Peyer's patch (tissue), 4 donors: ENCODE data around the gene NPRL2. TPM values are rescaled to one million over a fixed set of nuclear protein-coding genes. Genes with fewer than 3 reads are reported as not detected.
A peak's percentile ranks its signal among the peaks of the same experiment; 100 is the strongest.

ENCODE experiments used
- DNase-seq, 3 donors: peaks; one replicate each; pipeline ENCODE4 v3.0.0-alpha.2; 2017 to 2019
- H3K27ac ChIP-seq, 4 donors: fragments of 200-600 bp; sonication (generic); one replicate each; pipeline ENCODE4 v1.5.1; 2016 to 2019
- H3K27me3 ChIP-seq, 2 donors: fragments of 200-600 bp; sonication (generic); one replicate each; pipeline ENCODE4 v1.5.1; 2019
- H3K36me3 ChIP-seq, 3 donors: fragments of 200-600 bp; sonication (generic); one replicate each; pipeline ENCODE4 v1.5.1; 2016 to 2019
- H3K4me1 ChIP-seq, 4 donors: fragments of 200-600 bp; sonication (generic); one replicate each; pipeline ENCODE4 v1.5.1; 2016 to 2019
- H3K4me3 ChIP-seq, 4 donors: fragments of 200-600 bp; sonication (generic); 1 replicate in 3 of 4; 2 replicates in 1 of 4; pipeline ENCODE4 v1.5.1; 2016 to 2019; ENCODE audit warnings: mild to moderate bottlenecking in 1 of 4
- H3K9me3 ChIP-seq, 4 donors: fragments of 200-600 bp; sonication (generic); one replicate each; pipeline ENCODE4 v1.5.1; 2016 to 2019; ENCODE audit warnings: mild to moderate bottlenecking in 1 of 4
- CTCF ChIP-seq, 6 experiments: fragments of 450-650 bp in 4 of 6; fragments of 200-600 bp in 2 of 6; sonication (generic) in 1 of 6; IDR thresholded peaks; one replicate each; pipeline ENCODE4 v1.5.1; 2017 to 2019; ENCODE audit warnings: antibody characterized with exemption in 6 of 6, mild to moderate bottlenecking in 3 of 6, moderate library complexity in 1 of 6
- POLR2A ChIP-seq, 2 donors: fragments of 450-650 bp; IDR thresholded peaks; one replicate each; pipeline ENCODE4 v1.5.1; 2017; ENCODE audit warnings: antibody characterized with exemption in 2 of 2, mild to moderate bottlenecking in 2 of 2, moderate library complexity in 2 of 2
- total RNA-seq, 4 donors: library from RNA; depleted of rRNA; stranded (reverse); fragments of >200 nt; gene quantifications; one replicate each; pipeline ENCODE4 v1.1.0, GENCODE V29; 2016

Gene NPRL2
- total RNA-seq, 4 donors from 2014 or later, result 19.1 to 45.4 (median 28.3) TPM

- H3K4me1 ChIP-seq, result peaks cover 3 to 42% (median 7%) of the 10 kb centered on the region in 4 donors
These were observed 51.5 kb downstream of the NPRL2 start, which contains the start of the genes HYAL3 and NAA80 for GRCh38 chr3:50298836-50299637. TSS of gene HYAL3 (minus strand) at chr3:50299405. CDS start at chr3:50295602, 3,803 bp downstream. TSS of gene NAA80 (minus strand) at chr3:50299405. CDS start at chr3:50297463, 1,942 bp downstream.

GRCh38 chr3:50297896-50298725 is 52.5 kb downstream of the NPRL2 start:
- no peaks in the 10 kb centered on the region for H3K27me3 ChIP-seq
- DNase-seq, result peak in 1 of 3 donors; percentile 57
- H3K36me3 ChIP-seq, result peaks cover 0 to 3% (median 0%) of the 10 kb centered on the region in 3 donors
- H3K4me3 ChIP-seq, result peak overlapping the region; percentile 64 to 73 (median 66)
- H3K9me3 ChIP-seq, result no peaks in the 10 kb centered on the region
- H3K27ac ChIP-seq, result peak overlapping the region; percentile 89 to 93 (median 92)
- H3K4me1 ChIP-seq, result peaks cover 3 to 39% (median 7%) of the 10 kb centered on the region in 4 donors
- TF ChIP-seq POLR2A (IDR thresholded peaks at IDR 0.05), result no peak
- no peak for TF ChIP-seq CTCF (IDR thresholded peaks at IDR 0.05)

More at GRCh38 chr3:50298836-50299637, 51.5 kb downstream of the NPRL2 start, which contains the start of the genes HYAL3 and NAA80:
- H3K36me3 ChIP-seq, result peaks cover 0 to 3% (median 0%) of the 10 kb centered on the region in 3 donors
- DNase-seq, result peak; percentile 99 to 100 (median 100)
- peak within 1 kb of the TSS; percentile 64 to 73 (median 66) for H3K4me3 ChIP-seq
- H3K27me3 ChIP-seq, result no peaks in the 10 kb centered on the region
- peak within 1 kb of the TSS; percentile 89 to 93 (median 92) for H3K27ac ChIP-seq
- TF ChIP-seq POLR2A (IDR thresholded peaks at IDR 0.05), result peak; percentile 91 to 97
- peak in 5 of 6 experiments; percentile 13 to 69 (median 60) for TF ChIP-seq CTCF (IDR thresholded peaks at IDR 0.05)
- H3K9me3 ChIP-seq, result no peaks in the 10 kb centered on the region

GRCh38 chr3:50297384-50297775 is 53.2 kb downstream of the NPRL2 start:
- Histone ChIP-seq H3K4me3 (no peak overlapping the region), H3K36me3 (peaks cover 0 to 3% (median 0%) of the 10 kb centered on the region in 3 donors), H3K27ac (no peak overlapping the region), H3K4me1 (peaks cover 3 to 34% (median 11%) of the 10 kb centered on the region in 4 donors), H3K27me3 (no peaks in the 10 kb centered on the region), H3K9me3 (no peaks in the 10 kb centered on the region)
- peak in 2 of 3 donors; percentile 53 to 56 for DNase-seq
- no peak for TF ChIP-seq CTCF (IDR thresholded peaks at IDR 0.05)
- TF ChIP-seq POLR2A (IDR thresholded peaks at IDR 0.05), result no peak

Other genes with a start within 250 kb of the NPRL2 start
- 10 to 100 TPM; 21.2 to 41.0 (median 23.2) TPM for gene SEMA3F, start 195.5 kb downstream of the NPRL2 start, total RNA-seq
- gene GNAT1, start 159.2 kb downstream of the NPRL2 start, total RNA-seq, result not detected
- 1 to 10 TPM in 1 of 4 donors, not detected in 3; 1.3 TPM for gene SLC38A3, start 145.5 kb downstream of the NPRL2 start, total RNA-seq
- gene GNAI2, start 114.6 kb downstream of the NPRL2 start, total RNA-seq, result 100 to 1,000 TPM in 2 of 4 donors, 10 to 100 TPM in 2; 71.8 to 178 (median 98.4) TPM
- gene SEMA3B, start 81.6 kb downstream of the NPRL2 start, total RNA-seq, result 100 to 1,000 TPM in 3 of 4 donors, 10 to 100 TPM in 1; 56.1 to 367 (median 267) TPM
- not detected for gene LSMEM2, start 71.7 kb downstream of the NPRL2 start, total RNA-seq
- 100 to 1,000 TPM in 3 of 4 donors, 10 to 100 TPM in 1; 75.5 to 205 (median 140) TPM for gene IFRD2, start 58.3 kb downstream of the NPRL2 start, total RNA-seq
- 1 to 10 TPM; 3.0 to 6.6 (median 4.2) TPM for gene HYAL3, start 51.4 kb downstream of the NPRL2 start, total RNA-seq
- 10 to 100 TPM in 3 of 4 donors, 1 to 10 TPM in 1; 3.2 to 14.0 (median 12.4) TPM for gene NAA80, start 51.4 kb downstream of the NPRL2 start, total RNA-seq
- gene HYAL1, start 47.2 kb downstream of the NPRL2 start, total RNA-seq, result 1 to 10 TPM; 1.2 to 5.1 (median 4.6) TPM
- 10 to 100 TPM; 18.2 to 63.1 (median 39.9) TPM for gene HYAL2, start 28.0 kb downstream of the NPRL2 start, total RNA-seq
- gene TUSC2, start 22.6 kb downstream of the NPRL2 start, total RNA-seq, result 10 to 100 TPM in 3 of 4 donors, 1 to 10 TPM in 1; 5.8 to 19.8 (median 17.5) TPM
- gene RASSF1, start 9.9 kb downstream of the NPRL2 start, total RNA-seq, result 10 to 100 TPM; 27.6 to 80.0 (median 29.4) TPM
- under 1 TPM in 2 of 4 donors, not detected in 2; 0.27 to 0.38 TPM for gene ZMYND10, start 5.0 kb downstream of the NPRL2 start, total RNA-seq
- 10 to 100 TPM; 22.3 to 69.5 (median 38.6) TPM for gene CYB561D2, start 87 bp upstream of the NPRL2 start, total RNA-seq
- gene TMEM115, start 8.7 kb upstream of the NPRL2 start, total RNA-seq, result 10 to 100 TPM; 14.0 to 75.5 (median 66.2) TPM
- 1 to 10 TPM in 3 of 4 donors, under 1 TPM in 1; 0.88 to 5.8 (median 1.2) TPM for gene CACNA2D2, start 152.9 kb upstream of the NPRL2 start, total RNA-seq
- gene C3orf18, start 217.0 kb upstream of the NPRL2 start, total RNA-seq, result 10 to 100 TPM in 1 of 4 donors, 1 to 10 TPM in 2, not detected in 1; 1.1 to 26.4 (median 3.2) TPM
- 10 to 100 TPM in 3 of 4 donors, 1 to 10 TPM in 1; 8.6 to 15.3 (median 12.5) TPM for gene HEMK1, start 218.7 kb upstream of the NPRL2 start, total RNA-seq